H9 (cell line): ENCODE measurements around the gene ELFN2. TPM values are rescaled to one million over a fixed set of nuclear protein-coding genes. Genes with fewer than 3 reads are reported as not detected.
A peak's percentile ranks its signal among the peaks of the same experiment; 100 is the strongest.

ENCODE experiments used
- DNase-seq: peaks from one replicate; pipeline ENCODE4 v3.0.0-alpha.2; 2017
- H2AFZ ChIP-seq: one replicate; pipeline ENCODE4 v1.6.1; 2013; ENCODE audit warnings: mild to moderate bottlenecking, low read length, control low read depth, moderate library complexity
- H2AK5ac ChIP-seq: 2 replicates; pipeline ENCODE4 v1.6.1; 2013; ENCODE audit warnings: low read length, control low read depth, mixed read lengths; ENCODE audit not compliant: insufficient read length
- H2BK120ac ChIP-seq: one replicate; pipeline ENCODE4 v1.6.1; 2013; ENCODE audit warnings: low read depth, mild to moderate bottlenecking, low read length, control low read depth, inconsistent platforms; ENCODE audit not compliant: poor library complexity, severe bottlenecking
- H2BK12ac ChIP-seq: 2 replicates; pipeline ENCODE4 v1.6.1; 2013; ENCODE audit warnings: low read length, control low read depth, mixed read lengths, low read depth; ENCODE audit not compliant: insufficient read length
- H2BK15ac ChIP-seq: 2 replicates; pipeline ENCODE4 v1.6.1; 2013; ENCODE audit warnings: low read depth, low read length, control low read depth
- H2BK20ac ChIP-seq: one replicate; pipeline ENCODE4 v1.6.1; 2013; ENCODE audit warnings: low read depth, mild to moderate bottlenecking, low read length, control low read depth, inconsistent platforms; ENCODE audit not compliant: poor library complexity, severe bottlenecking
- H2BK5ac ChIP-seq: 2 replicates; pipeline ENCODE4 v1.6.1; 2013; ENCODE audit warnings: low read length, control low read depth, mixed read lengths; ENCODE audit not compliant: insufficient read length
- H3K14ac ChIP-seq: 2 replicates; pipeline ENCODE4 v1.6.1; 2013; ENCODE audit warnings: low read length, control low read depth; ENCODE audit not compliant: insufficient read depth
- H3K18ac ChIP-seq: 2 replicates; pipeline ENCODE4 v1.6.1; 2013; ENCODE audit warnings: low read depth, mild to moderate bottlenecking, mixed read lengths, low read length, control low read depth; ENCODE audit not compliant: insufficient read length
- H3K23ac ChIP-seq: 2 replicates; pipeline ENCODE4 v1.6.1; 2013; ENCODE audit warnings: low read length, control low read depth, mixed read lengths, low read depth; ENCODE audit not compliant: insufficient read length
- H3K23me2 ChIP-seq: 2 replicates; pipeline ENCODE4 v1.6.1; 2013; ENCODE audit warnings: low read depth, mild to moderate bottlenecking, mixed read lengths, low read length, control low read depth; ENCODE audit not compliant: insufficient read length, poor library complexity, severe bottlenecking
- H3K27ac ChIP-seq: 2 replicates; pipeline ENCODE4 v1.5.1; 2013; ENCODE audit warnings: low read length, control low read depth, mixed read lengths, low read depth; ENCODE audit not compliant: insufficient read length
- H3K27me3 ChIP-seq: 2 replicates; pipeline ENCODE4 v1.6.1; 2013; ENCODE audit warnings: low read length, control low read depth, inconsistent platforms; ENCODE audit not compliant: insufficient read depth
- H3K4ac ChIP-seq: 2 replicates; pipeline ENCODE4 v1.6.1; 2013; ENCODE audit warnings: low read depth, mild to moderate bottlenecking, control low read depth, inconsistent platforms, low read length, moderate library complexity
- H3K4me1 ChIP-seq: 2 replicates; pipeline ENCODE4 v1.6.1; 2013; ENCODE audit warnings: low read length, control low read depth, inconsistent platforms; ENCODE audit not compliant: insufficient read depth
- H3K4me2 ChIP-seq: 2 replicates; pipeline ENCODE4 v1.6.1; 2013; ENCODE audit warnings: low read length, control low read depth, mixed read lengths; ENCODE audit not compliant: insufficient read length, insufficient read depth
- H3K56ac ChIP-seq: 2 replicates; pipeline ENCODE4 v1.6.1; 2013; ENCODE audit warnings: low read depth, mild to moderate bottlenecking, mixed read lengths, low read length, control low read depth; ENCODE audit not compliant: insufficient read length
- H3K79me1 ChIP-seq: 2 replicates; pipeline ENCODE4 v1.6.1; 2013; ENCODE audit warnings: low read depth, mild to moderate bottlenecking, moderate library complexity, low read length, control low read depth, inconsistent platforms; ENCODE audit not compliant: insufficient read depth, poor library complexity, severe bottlenecking
- H3K79me2 ChIP-seq: 2 replicates; pipeline ENCODE4 v1.6.1; 2013; ENCODE audit warnings: low read length, control low read depth, inconsistent platforms; ENCODE audit not compliant: insufficient read depth
- H3K9ac ChIP-seq: 2 replicates; pipeline ENCODE4 v1.6.1; 2013; ENCODE audit warnings: low read length, control low read depth, mixed read lengths; ENCODE audit not compliant: insufficient read length; ENCODE audit errors: extremely low read depth
- H3K9me3 ChIP-seq: one replicate; pipeline ENCODE4 v1.6.1; 2013; ENCODE audit warnings: low read depth, low read length, inconsistent platforms; ENCODE audit not compliant: control insufficient read depth
- H3T11ph ChIP-seq: one replicate; pipeline ENCODE4 v1.6.1; 2013; ENCODE audit warnings: mild to moderate bottlenecking, low read length, control low read depth, inconsistent platforms
- H4K20me1 ChIP-seq: one replicate; pipeline ENCODE4 v1.6.1; 2013; ENCODE audit not compliant: control insufficient read depth, insufficient read length, insufficient read depth
- H4K5ac ChIP-seq: 2 replicates; pipeline ENCODE4 v1.6.1; 2013; ENCODE audit warnings: low read depth, mild to moderate bottlenecking, mixed read lengths, low read length, control low read depth; ENCODE audit not compliant: insufficient read length
- H4K8ac ChIP-seq: replicated peaks from 2 replicates; pipeline ENCODE4 v1.6.1; 2013; ENCODE audit warnings: low read length, control low read depth, mixed read lengths, low read depth; ENCODE audit not compliant: insufficient read length
- H4K91ac ChIP-seq: 2 replicates; pipeline ENCODE4 v1.6.1; 2013; ENCODE audit warnings: low read depth, mild to moderate bottlenecking, moderate library complexity, mixed read lengths, low read length, control low read depth; ENCODE audit not compliant: insufficient read length
- H3K27ac Mint-ChIP-seq, 3 experiments: 2 replicates in 2 of 3; 3 replicates in 1 of 3; pipeline ENCODE4 v1.8.0; 2020 to 2021; ENCODE audit warnings: mixed read lengths in 3 of 3, mild to moderate bottlenecking in 1 of 3, moderate library complexity in 1 of 3
- H3K27me3 Mint-ChIP-seq: 2 replicates; pipeline ENCODE4 v1.8.0; 2021; ENCODE audit warnings: low read depth, mild to moderate bottlenecking, moderate library complexity, mixed read lengths
- H3K36me3 Mint-ChIP-seq, 3 experiments: 2 replicates in 2 of 3; 3 replicates in 1 of 3; pipeline ENCODE4 v1.8.0; 2020 to 2021; ENCODE audit warnings: low read depth in 3 of 3, mixed read lengths in 3 of 3; ENCODE audit not compliant: insufficient read depth in 1 of 3
- H3K4me1 Mint-ChIP-seq, 2 experiments: 2 replicates each; pipeline ENCODE4 v1.8.0; 2020; ENCODE audit warnings: mixed read lengths in 2 of 2
- H3K4me3 Mint-ChIP-seq, 2 experiments: 2 replicates in 1 of 2; 3 replicates in 1 of 2; pipeline ENCODE4 v1.8.0; 2020 to 2021; ENCODE audit warnings: mild to moderate bottlenecking in 2 of 2, mixed read lengths in 2 of 2, moderate library complexity in 1 of 2
- H3K9me3 Mint-ChIP-seq, 2 experiments: 2 replicates in 1 of 2; 3 replicates in 1 of 2; pipeline ENCODE4 v1.8.0; 2020; ENCODE audit warnings: mild to moderate bottlenecking in 2 of 2, mixed read lengths in 2 of 2, moderate library complexity in 1 of 2
- CTCF ChIP-seq: fragments of 200-600 bp; sonication (generic); conservative IDR thresholded peaks from 3 replicates; pipeline ENCODE4 v1.8.0; 2021; ENCODE audit warnings: antibody characterized with exemption, mild to moderate bottlenecking
- WGBS: extraction: QIAGEN DNeasy Blood & Tissue Kit; methylation state at CpG from one replicate; pipeline ENCODE4 v1.1.7; 2013; ENCODE audit warnings: missing lambda C conversion rate, low lambda C conversion rate, mixed read lengths; ENCODE audit not compliant: insufficient read length; ENCODE audit errors: extremely low coverage; 5-methylcytosine and 5-hydroxymethylcytosine counted together
- total RNA-seq: library from RNA; stranded (reverse); gene quantifications from 2 replicates; pipeline ENCODE4 v1.2.1, GENCODE V29; 2021

The ELFN2 gene
- total RNA-seq, 1 experiment from 2014 or later, result 0.70 TPM

- Histone ChIP-seq H2BK120ac (no peak overlapping the region), H4K91ac (no peak overlapping the region), H4K20me1 (no peaks in the 10 kb centered on the region), H3T11ph (no peak overlapping the region), H2BK5ac (no peak overlapping the region), H4K8ac (no peak overlapping the region), H3K4me1 (no peaks in the 10 kb centered on the region; the same call in 1 of the 2 replicates), H2AK5ac (no peak overlapping the region), H3K9me3 (no peaks in the 10 kb centered on the region), H2AFZ (no peak overlapping the region), H3K79me2 (no peaks in the 10 kb centered on the region), H3K23ac (no peak overlapping the region), H3K27ac (no peak overlapping the region), H3K27me3 (no peaks in the 10 kb centered on the region), H2BK12ac (no peak overlapping the region), H3K14ac (no peak overlapping the region), H3K56ac (no peak overlapping the region), H3K4me2 (no peak overlapping the region), H3K79me1 (no peaks in the 10 kb centered on the region), H3K18ac (no peak overlapping the region), H4K5ac (no peak overlapping the region), H2BK20ac (no peak overlapping the region), H2BK15ac (no peak overlapping the region), H3K4ac (no peak overlapping the region), H3K23me2 (no peaks in the 10 kb centered on the region), H3K9ac (no peak overlapping the region)
- WGBS, result no CpG with 5 or more reads among the region's 13 CpGs
- Mint-ChIP-seq H3K4me3 (no peak overlapping the region), H3K27me3 (peaks cover 12% of the 10 kb centered on the region), H3K36me3 (no peaks in the 10 kb centered on the region), H3K4me1 (peaks cover 17 to 34% of the 10 kb centered on the region in 2 experiments), H3K27ac (peak overlapping the region in 1 of 3 experiments; percentile 20; a peak in 1 of 7 replicates), H3K9me3 (no peaks in the 10 kb centered on the region; a peak in 1 of 5 replicates)
- no peak for TF ChIP-seq CTCF
- DNase-seq, result no peak
These were observed 81.3 kb downstream of the ELFN2 start for GRCh38 chr22:37345863-37346504.
